Sciatic nerve (tissue), 2 donors: ENCODE results near the gene HTR6. TPM values are rescaled to one million over a fixed set of nuclear protein-coding genes. Genes with fewer than 3 reads are reported as not detected.

Experiments
- ATAC-seq: fragments of 200-7000 bp; cut with Tn5 transposase; one replicate; pipeline ENCODE4 v1.9.1; 2020; ENCODE audit warnings: mild to moderate bottlenecking, moderate library complexity
- DNase-seq: peaks from one replicate; pipeline ENCODE4 v3.0.0-alpha.2; 2020; ENCODE audit warnings: low spot score
- intact Hi-C: fragments of 100-400 bp; cut with DNase I; formaldehyde crosslinking; loops from one replicate; pipeline ENCODE4 v1.14.2; 2022
- total RNA-seq: library from RNA; stranded (reverse); fragmentation: NEBNext Ultra II Directional; extraction: Animal tissue kit (Norgen Biotek cat#: 25700); gene quantifications from one replicate; pipeline ENCODE4 v1.2.1, GENCODE V29; 2021
- donor health status: DM: no; HTN: no; CAD: no.
- donor health status: DM: no; HTN: no; CAD: no.

Gene HTR6
- total RNA-seq, 1 donor from 2014 or later: not detected

GRCh38 chr1:19651141-19651737 lies 13.4 kb upstream of the HTR6 start:
- DNase-seq (no peak), ATAC-seq (peak; percentile 87)
- intact Hi-C loops: loop anchor here (10.0 kb wide), 1 partner anchor 156 kb away; no protein-coding TSS in a partner anchor

- intact Hi-C loops: loop anchor here (10.0 kb wide), 1 partner anchor 160 kb away; no protein-coding TSS in a partner anchor
- DNase-seq: no peak
- ATAC-seq: no peak
These were observed 10.3 kb upstream of the HTR6 start for GRCh38 chr1:19654386-19654785.

- intact Hi-C loops: loop anchor here (10.0 kb wide), 1 partner anchor 160 kb away; no protein-coding TSS in a partner anchor
These were observed 9.6 kb upstream of the HTR6 start for GRCh38 chr1:19654886-19655717.

GRCh38 chr1:19655718-19656080 lies 9.0 kb upstream of the HTR6 start:
- DNase-seq (no peak), ATAC-seq (no peak)
- intact Hi-C loops: loop anchor here (10.0 kb wide), 1 partner anchor 161 kb away; no protein-coding TSS in a partner anchor

More at GRCh38 chr1:19654886-19655717, 9.6 kb upstream of the HTR6 start:
- DNase-seq (no peak), ATAC-seq (no peak)

- intact Hi-C loops: loop anchor here (10.0 kb wide), 1 partner anchor 161 kb away; no protein-coding TSS in a partner anchor
- DNase-seq (no peak), ATAC-seq (no peak)
These were observed 8.4 kb upstream of the HTR6 start for GRCh38 chr1:19656134-19656779.

GRCh38 chr1:19656780-19657466 lies 7.8 kb upstream of the HTR6 start:
- DNase-seq: no peak
- ATAC-seq: no peak
- intact Hi-C loops: loop anchor here (10.0 kb wide), 1 partner anchor 162 kb away; no protein-coding TSS in a partner anchor

- DNase-seq (no peak), ATAC-seq (no peak)
- intact Hi-C loops: loop anchor here (10.0 kb wide), 1 partner anchor 163 kb away; no protein-coding TSS in a partner anchor
These were observed 7.2 kb upstream of the HTR6 start for GRCh38 chr1:19657511-19657910.

- DNase-seq (no peak), ATAC-seq (no peak)
- intact Hi-C loops: loop anchor here (10.0 kb wide), 1 partner anchor 163 kb away; no protein-coding TSS in a partner anchor
These were observed 6.5 kb upstream of the HTR6 start for GRCh38 chr1:19658186-19658585.

- ATAC-seq (no peak), DNase-seq (no peak)
These were observed 2.9 kb upstream of the HTR6 start for GRCh38 chr1:19661721-19662228.

GRCh38 chr1:19662313-19662712 lies 2.4 kb upstream of the HTR6 start:
- DNase-seq (no peak), ATAC-seq (no peak)
- intact Hi-C loops: loop anchor here (5.0 kb wide), 1 partner anchor 1270 kb away; no protein-coding TSS in a partner anchor

More at GRCh38 chr1:19661721-19662228, 2.9 kb upstream of the HTR6 start:
- intact Hi-C loops: loop anchor here (5.0 kb wide), 1 partner anchor 1271 kb away; no protein-coding TSS in a partner anchor

GRCh38 chr1:19665186-19665495 lies 466 bp downstream of the HTR6 start:
- no peak for DNase-seq
- ATAC-seq: no peak
- intact Hi-C loops: no loop called here

GRCh38 chr1:19665496-19666465 lies 1.1 kb downstream of the HTR6 start:
- ATAC-seq (no peak), DNase-seq (no peak)
- intact Hi-C loops: no loop called here

- intact Hi-C loops: no loop called here
- no peak for ATAC-seq
- DNase-seq: no peak
These were observed 4.2 kb downstream of the HTR6 start for GRCh38 chr1:19668888-19669287.

- ATAC-seq (no peak), DNase-seq (no peak)
- intact Hi-C loops: no loop called here
These were observed 6.1 kb downstream of the HTR6 start for GRCh38 chr1:19670787-19671186.

GRCh38 chr1:19672237-19672636 lies 7.6 kb downstream of the HTR6 start:
- ATAC-seq: no peak
- intact Hi-C loops: no loop called here
- DNase-seq: no peak

- ATAC-seq (no peak), DNase-seq (no peak)
- intact Hi-C loops: loop anchor here (1.0 kb wide), 1 partner anchor 27 kb away; no protein-coding TSS in a partner anchor
These were observed 11.1 kb downstream of the HTR6 start for GRCh38 chr1:19675797-19676196.

GRCh38 chr1:19676438-19676922 lies 11.8 kb downstream of the HTR6 start:
- intact Hi-C loops: no loop called here
- ATAC-seq: peak; percentile 90
- DNase-seq: peak; percentile 77
